ENCODE measurements around the gene ITGBL1. TPM values are rescaled to one million over a fixed set of nuclear protein-coding genes. Genes with fewer than 3 reads are reported as not detected.

Gene ITGBL1
- total and polyA plus RNA-seq, 2 of the 8 experiments (the other 6 are each of a cell fraction or from before 2014, with no cell fraction given) = not detected

DNA sequence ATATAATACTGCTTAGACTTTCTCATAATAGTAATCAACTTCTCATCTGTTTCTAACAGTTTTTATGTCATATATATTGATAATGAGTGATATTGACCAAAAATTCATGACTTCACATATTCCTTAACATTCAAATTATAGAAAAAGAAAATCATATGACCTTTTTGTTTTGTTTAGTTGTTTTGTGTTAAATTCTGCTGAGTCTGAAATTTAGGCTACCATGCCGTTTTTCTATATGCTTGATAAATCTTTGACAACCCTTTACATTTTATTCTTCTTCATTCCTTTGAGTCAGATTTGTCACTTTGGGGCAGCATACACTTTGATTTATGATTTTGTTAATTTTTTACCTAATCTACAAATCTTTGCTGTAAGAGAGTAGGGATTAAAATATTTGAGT is 176.4 kb downstream of the ITGBL1 start (continued):
- TF ChIP-seq MAFK (IDR thresholded peaks at IDR 0.05; ENCODE audit: low read depth, low read length) (no peak), E2F6 (IDR thresholded peaks at IDR 0.05) (no peak), GABPA (IDR thresholded peaks at IDR 0.05; ENCODE audit: borderline replicate concordance, insufficient read depth, low read length) (no peak), CHD2 (IDR thresholded peaks at IDR 0.05; ENCODE audit: low read length) (no peak), YY1 (IDR thresholded peaks at IDR 0.05; ENCODE audit: low read depth, low read length) (no peak), PHF8 (conservative IDR thresholded peaks at IDR 0.05; ENCODE audit: low read depth, low read length) (no peak)
